ENCODE results near the gene WBP2NL.
A peak's percentile ranks its signal among the peaks of the same experiment; 100 is the strongest.
"Not testable (repeated sequence)": the region's sequence is repeated elsewhere in the genome, so short reads cannot be mapped to it uniquely, and the experiment has no call there.

Gene WBP2NL, protein sequence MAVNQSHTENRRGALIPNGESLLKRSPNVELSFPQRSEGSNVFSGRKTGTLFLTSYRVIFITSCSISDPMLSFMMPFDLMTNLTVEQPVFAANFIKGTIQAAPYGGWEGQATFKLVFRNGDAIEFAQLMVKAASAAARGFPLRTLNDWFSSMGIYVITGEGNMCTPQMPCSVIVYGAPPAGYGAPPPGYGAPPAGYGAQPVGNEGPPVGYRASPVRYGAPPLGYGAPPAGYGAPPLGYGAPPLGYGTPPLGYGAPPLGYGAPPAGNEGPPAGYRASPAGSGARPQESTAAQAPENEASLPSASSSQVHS

DNA sequence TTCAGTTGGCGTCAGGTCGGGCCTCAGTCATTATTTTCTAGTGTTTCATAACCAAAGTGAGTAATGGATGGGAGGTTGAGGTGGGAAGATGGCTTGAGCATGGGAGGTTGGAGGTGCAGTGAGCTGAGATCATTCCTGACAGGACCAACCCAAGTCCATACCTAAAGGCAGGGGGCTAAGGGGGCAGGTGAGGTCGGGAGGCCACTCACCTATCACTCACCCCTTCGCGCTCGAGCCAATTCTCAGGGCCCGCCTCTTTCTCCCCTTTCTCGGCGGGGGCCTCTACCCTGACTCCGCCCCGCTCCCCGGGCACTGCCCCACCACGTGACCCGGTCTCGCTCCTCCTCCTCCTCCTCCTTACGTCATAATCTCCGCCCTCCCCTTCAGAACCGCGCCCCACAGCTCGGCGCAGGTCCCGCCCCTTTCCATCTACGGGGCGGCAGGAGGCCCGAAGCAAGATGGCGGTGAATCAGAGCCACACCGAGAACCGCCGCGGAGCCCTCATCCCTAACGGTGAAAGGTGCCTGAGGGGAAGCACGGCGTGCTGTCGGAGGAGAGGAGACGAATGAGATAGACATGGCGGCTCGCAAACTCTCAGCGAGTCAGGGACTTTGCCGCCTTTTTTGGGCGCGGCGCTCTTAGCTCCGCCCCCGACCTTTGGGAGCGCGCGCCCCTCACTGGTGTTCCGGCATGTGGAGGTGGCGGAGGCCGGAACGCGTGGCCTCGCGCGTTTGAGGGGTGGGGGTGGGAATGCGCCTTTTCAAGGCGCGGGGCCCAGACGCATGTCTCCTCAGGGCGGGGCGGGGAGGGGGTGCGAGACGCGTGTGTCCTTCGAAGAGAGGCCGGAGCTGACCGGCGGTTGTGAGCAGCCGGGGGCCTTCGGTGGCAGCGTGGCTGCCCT, at the start of gene WBP2NL:
WBP2NL (plus strand) TSS at position 428 of the 901 bp plus-strand sequence; CDS start at position 459, 31 bp downstream.
- no peak for DNase-seq

DNA sequence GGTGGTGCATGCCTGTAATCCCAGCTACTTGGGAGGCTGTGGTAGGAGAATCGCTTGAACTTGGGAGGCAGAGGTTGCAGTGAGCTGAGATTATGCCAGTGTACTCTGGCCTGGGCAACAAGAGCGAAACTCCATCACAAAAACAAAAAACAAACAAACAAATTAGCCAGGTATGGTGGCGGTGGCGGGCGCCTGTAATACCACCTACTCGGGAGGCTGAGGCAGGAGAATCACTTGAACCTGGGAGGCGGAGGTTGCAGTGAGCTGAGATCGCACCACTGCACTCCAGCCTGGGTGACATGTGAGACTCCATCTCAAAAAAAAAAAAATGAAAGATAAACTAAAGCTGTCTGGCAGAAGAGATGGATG, 49.7 kb upstream of the WBP2NL start:
- not testable (repeated sequence) for DNase-seq

DNA sequence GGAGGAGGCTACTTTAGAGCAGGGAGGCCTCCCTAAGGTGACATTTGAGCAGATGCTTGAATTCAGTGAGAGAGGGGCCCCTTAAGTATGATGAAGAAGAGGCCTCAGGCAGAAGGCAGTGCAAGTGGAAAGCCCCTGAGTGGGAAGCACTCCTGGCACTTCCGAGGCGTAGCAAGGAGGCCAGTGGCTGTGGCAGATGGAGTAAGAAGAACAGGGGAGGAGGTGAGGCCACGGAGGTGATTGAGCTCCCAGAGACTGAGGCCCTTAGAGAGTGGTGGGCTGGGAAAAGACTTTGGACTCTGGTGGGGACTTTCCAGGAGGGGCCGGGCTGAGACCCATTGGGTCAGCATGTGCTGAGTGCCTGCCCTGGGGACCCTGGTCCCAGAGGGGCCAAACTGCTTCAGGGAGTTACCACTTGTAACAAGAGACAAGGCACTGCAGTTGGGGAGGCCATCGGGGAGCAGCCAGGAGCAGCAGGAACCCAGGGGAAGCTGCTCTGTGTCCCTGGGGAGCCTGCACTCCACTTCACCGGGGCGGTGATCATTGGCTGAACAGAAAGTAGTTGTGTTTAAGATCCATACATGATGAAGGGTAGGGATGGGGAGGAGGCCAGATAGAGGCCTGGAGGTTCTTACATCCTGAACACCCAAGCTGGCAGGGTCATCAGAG, 49.2 kb upstream of the WBP2NL start:
- no peak for DNase-seq

DNA sequence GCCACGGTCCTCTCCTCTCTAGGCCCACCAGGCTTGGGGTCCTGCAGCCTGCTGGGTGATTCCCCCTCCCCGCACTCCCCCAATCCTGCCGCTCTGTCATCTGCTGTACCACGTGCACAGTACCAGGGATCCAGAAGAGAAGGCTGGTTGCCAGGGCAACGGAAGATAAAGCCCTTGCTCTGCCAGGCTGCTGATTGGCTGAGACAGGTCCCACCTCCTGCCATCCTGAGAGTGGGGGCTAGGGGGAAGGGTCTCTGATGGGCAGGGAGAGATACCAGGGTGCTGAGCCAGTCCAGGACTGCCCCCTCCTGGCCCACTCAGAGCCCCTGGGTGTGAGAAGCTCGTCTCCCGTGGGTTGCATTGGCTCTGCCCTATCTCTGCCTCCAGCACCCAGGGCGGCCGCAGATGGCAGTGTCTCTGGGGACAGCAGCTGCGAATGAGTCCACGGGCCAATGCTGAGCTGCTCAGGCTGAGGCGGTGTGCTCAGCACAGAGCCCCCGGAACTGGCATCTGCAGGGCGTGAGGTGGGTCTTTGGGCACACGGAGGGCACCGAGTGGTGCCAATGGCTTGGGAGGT, 46.6 kb upstream of the WBP2NL start, which contains the start of gene SMIM45:
SMIM45 (plus strand) TSS at position 253 of the 577 bp plus-strand sequence.
- DNase-seq: no peak

DNA sequence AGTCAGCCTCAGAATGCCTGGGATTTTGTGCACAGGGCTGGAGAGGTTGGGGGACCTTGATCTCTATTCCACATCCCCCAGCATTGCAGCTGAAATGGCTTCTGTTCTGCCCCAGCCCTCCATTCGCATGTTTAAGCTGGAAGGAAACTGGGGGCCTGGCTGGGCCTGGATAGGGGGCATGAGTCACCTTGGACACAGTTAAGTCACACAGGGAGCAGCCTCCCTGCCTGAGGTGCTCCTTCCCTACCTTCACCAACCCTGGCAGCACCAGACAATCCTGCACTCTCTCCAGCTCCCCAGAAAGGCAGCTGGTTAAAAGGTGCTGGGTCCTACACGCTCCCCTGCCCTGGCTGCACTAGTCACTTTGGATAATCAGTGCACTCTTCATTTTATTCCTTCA, 45.9 kb upstream of the WBP2NL start:
- DNase-seq: no peak

DNA sequence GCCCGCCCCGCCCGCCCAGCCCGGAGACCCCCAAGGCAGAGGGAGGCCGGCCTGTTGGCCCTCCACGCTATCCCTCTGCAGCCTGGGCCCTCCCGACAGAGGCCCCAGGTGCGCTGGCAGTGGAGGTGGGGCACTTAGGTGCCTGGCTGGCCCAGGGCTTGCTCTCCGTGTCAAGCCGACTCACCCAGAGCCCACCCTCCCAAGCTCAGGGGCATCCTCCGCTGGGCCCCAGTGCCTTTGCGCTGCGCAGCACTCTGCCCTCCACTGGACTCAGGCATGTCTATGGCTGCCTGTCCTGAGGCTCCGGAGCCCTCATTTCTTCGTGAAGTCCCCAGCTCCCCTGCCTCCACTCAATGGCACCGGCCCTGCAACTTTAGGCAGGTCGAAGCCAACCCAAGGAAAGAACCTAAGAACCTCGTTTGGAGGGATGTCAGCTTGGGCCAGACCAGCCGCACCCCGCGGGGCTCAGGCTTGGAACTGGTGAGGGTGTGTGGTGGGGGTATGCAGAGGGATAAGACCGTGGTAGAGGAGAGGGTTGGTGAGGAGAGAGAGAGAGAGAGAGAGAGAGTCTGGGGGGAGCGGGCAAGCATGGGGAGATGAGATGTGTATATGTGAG, 40.5 kb upstream of the WBP2NL start:
- no peak for DNase-seq

DNA sequence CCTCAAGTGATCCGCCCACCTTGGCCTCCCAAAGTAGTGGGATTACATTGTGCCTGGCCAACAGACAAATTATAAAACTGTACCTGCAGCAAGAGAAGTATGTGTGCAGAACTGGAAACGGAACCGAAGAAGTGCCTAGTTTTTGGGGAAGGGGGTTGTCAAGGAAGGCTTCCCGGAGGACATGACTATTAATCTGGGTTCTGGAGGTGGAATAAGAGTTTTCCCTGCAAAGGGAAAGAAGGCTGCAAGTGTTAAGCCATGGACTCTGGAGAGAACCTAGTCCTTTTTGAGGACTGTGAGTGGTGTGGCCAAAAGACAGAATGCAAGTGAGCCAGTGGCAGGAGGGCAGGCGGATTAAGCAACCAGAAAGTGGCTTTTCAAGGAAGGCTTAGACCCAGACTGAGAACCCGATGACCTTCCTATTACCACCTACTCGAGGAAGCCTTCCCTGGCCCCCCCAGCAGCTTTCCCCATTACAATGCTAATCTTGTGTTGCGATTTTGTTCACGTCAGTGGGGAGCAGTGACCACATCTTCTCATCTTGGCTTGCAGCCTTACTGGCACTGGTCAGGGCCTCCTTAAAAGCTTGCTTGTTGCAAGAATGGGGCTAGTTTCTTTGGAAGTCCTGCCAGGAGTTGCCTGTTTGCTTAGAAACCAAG, 35.0 kb upstream of the WBP2NL start:
- DNase-seq: no peak

DNA sequence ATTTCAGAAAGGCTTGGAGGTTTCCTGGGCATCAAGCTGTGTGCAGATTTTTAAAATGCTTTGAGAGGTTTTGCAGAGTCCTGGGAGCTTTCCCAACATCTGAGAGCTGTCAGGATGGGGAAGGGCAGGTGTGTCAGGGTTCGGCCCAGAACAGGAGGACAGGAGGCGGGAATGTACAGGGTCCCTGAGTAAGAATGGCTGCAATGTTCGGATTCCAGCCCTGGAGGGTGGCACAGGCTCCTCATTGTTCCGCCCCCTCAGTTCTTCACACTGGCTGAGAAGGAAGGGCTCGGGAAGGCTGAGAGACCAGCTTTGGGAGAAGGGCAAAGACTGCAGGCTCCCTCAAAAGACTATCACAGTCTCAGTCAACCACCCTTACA, 34.5 kb upstream of the WBP2NL start:
- DNase-seq: no peak

DNA sequence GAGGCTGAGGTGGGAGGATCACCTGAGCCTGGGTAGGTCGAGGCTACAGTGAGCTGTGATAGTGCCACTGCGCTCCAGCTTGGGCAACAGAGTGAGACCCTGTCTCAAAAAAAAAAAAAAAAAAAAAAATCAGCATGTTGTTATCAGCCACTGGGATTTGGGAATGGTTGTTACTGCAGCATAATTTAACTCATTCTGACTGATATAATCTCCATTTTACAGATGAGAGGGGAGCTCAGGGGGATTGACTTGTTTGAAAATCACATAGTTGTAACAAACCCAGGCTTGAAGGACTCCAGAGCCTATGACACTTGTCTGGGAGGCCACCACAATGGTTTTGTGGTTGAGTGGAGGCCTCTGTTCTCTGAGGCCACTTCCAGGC, 32.4 kb upstream of the WBP2NL start:
- DNase-seq: no peak

DNA sequence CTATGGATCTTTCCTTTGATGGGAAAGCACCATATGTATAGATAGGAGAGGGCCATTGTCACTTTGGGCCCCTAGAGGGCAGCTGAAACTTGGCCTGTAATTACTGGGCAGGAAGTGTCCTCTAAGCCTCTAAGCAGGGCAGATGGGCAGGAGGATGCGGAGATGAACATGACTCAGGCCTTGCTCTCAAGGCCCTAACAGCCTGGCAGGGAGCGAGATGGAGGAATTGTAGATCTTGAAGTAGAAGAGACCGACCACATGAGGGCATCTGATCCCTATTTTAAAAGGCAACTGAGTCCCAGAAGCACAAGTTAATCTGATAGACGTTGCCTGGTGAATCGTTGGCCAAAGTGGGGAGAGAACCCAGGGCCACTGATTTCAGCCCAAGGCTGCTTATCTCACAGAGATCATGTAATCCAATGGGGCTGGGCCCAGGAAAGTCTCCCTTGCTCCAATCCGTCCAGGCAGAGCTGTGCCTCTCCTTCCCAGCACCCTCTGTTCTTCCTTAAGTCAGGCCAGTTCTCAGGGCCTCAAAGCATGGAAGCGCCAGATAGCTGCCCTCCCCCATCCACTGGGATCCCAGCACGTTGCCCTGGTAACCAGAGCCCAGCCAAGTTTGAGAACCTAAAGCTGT, 31.9 kb upstream of the WBP2NL start:
- no peak for DNase-seq

DNA sequence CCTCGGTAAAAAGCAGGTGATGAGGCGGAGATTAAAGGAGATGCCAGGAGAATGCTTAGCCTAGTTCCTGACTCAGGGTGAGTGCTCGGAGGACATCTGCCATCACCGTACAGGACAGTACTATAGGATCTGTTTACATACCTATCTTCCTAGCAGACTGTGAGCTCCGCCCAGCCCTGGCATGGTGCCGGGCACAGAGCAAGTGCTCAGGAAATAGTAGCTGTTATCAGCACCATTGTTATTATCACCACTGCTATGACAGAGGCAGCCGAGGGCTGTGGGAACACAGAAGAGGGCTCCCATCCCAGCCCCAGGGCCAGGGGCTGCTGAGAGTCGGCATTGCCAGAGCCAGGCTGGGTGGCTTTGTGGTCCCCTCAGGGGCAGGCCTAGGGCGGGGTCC, 30.0 kb upstream of the WBP2NL start:
- peak; percentile 32 for DNase-seq

DNA sequence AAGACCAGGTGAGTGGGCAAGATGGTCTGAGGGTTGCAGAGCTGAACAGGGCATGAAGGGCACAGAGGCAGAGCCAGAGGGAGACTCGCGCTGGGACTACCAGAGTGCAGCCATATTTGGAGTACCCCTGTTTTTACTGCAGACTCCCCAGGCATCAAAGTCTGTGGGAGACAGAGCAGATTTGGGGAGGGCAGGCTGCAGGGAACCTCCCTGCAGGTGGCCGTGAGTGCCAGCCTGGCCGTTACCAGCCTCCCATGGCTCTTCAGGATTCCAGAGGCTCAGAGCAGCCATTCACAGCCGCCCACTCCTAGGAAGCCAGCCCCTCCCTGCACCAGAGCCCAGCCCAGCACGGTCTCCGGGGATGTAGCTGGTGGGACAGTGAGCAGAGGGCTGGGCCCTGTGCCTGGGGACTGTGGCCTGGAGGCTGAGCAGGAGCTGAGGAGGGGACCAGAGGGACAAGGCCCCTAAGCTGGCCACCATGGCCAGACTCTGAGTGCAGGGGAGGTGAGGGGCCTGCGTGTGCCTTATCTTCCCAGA, 29.4 kb upstream of the WBP2NL start, which contains the start of gene SEPTIN3:
SEPTIN3 (plus strand) TSS at position 334 of the 537 bp plus-strand sequence. CDS start 2,050 bp downstream, outside the sequence.
- DNase-seq: no peak

DNA sequence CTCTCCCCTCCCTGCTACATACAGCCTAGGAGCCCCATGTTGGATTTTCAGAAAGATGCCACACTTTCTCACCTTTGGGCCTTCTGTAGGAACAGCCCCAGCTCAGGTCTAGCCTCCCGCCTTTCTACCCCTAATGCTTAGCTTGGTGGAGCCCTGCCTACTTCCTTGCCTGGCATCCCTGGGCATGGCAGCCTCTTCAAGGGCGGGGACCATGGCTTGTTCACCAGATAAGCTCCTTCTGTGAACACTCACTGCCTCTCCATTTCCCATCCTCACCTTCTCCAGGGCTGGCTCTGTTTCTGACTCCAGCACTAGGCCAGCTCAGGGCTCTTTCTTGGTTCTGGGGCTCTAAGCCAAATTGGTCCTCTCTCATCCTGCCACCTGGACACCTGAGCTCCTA, 28.0 kb upstream of the WBP2NL start:
- DNase-seq: no peak

DNA sequence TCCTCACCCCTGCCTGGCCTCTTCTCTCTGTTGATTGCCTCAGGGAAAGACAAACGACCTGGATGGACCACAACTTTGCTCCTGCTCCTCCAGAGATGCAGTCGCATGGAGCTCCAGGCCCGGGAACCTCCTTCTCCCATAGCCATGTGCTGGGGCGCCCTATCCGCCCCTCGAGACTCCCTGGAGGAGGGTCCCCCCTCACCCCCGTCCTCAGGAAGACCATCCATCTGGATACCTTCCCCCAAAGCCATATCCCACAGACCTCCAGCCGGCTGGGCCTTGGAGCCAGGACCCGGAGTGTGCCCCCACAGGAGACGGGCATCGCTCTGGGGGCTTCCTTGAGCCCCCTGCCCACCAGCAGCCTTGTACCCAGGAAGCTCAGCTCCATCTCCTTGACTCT, 27.2 kb upstream of the WBP2NL start:
- DNase-seq: no peak

DNA sequence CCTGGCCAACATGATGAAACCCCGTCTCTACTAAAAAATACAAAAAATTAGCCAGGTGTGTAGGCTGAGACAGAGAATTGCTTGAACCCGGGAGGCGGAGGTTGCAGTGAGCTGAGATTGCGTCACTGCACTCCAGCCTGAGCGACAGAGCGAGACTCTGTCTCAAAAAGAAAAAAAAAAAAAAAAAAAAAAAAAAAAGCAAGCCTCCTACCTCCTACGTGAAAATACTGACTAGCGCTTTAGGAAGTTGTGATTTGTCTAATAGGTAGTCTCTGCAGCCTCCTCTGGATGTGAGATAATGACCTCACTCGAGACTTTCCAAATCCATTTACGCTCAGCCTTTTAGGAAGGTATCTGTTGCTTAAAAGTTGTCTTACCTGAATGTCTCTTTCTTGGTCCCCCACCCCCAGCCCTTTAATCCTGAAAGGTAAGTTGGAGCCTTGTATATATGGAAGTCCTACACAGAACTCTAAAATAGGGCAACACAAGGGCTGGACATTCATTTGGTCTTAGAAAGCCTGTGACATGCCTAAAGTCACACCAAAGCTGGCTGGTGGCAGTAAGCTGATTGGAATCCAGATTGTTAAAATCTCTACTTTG, 23.8 kb upstream of the WBP2NL start:
- DNase-seq: no peak

DNA sequence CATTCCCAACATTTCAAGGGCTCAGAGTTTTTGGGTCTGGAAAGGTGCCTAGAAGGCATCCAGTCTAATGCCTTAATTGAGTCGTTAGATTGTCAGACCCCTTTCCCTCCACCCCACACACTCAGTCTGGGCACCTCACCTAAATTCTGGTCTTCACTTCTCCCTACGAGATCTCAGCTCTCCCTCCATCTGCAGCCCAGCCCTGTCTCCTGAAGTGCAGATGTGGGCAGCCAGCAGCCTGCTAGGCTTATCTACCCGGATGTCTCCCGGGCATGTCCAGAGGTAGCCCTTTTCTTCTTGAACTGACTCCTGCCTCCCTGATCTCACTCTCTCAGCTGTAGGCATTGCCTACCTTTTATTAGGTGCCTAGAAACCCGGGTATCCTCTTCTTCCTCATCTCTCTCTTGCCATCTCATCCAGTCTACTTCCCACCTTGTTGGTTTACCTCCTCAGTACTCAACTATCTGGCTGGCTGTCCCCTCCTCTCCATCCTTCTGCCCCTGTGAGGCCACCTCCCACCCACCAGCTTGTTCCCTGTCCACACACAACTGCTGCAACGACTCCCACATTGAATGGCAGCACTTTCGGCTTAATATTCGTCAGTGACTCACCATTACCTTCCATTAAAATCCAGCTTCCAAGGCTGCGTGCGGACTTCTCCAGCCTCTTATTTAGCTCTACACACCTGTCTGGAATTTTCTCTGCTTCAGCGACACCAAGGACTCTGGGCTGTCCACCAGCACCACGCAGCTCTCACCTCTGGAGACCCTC, 23.1 kb upstream of the WBP2NL start:
- no peak for DNase-seq

DNA sequence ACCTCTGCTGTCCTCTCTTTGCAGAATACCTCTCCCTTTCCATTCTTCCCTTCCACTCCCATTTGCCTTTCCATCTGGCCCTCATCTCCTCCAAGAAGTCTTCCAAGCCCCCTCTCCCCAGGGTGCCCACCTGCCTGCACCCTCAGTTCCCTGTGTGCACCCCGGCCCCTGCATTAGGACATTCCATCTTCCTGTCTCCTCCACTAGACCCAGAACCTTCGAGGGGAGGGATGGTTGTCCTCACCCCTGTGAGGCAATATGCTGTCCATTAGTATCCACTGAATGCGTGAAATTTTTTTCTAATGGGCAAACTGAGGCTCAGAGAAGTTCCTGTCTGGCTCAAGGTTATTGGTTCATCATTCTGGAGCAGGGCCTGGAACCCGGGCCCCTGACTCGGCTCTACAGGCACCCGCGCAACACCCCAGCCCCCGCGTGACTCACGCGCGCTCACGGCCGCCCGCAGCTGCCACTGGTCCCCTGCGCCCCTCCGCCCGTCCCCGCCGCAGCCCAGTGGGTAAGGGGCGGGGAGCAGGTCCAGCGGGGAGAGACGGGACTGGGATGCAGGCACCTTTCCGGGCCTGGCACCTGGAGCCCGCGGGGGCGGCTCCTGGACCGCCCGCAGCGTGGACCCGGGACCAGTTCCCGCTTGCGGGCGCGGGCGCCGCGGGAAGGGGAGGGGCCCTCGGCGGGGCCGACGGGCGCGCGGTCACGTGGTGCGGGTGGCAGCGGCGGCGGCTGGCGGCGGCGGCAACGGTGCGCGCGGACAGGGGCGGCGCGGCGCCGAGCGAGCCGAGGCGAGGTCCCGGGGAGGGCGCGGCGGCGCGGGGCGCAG, 22.3 kb upstream of the WBP2NL start:
- DNase-seq: no peak

DNA sequence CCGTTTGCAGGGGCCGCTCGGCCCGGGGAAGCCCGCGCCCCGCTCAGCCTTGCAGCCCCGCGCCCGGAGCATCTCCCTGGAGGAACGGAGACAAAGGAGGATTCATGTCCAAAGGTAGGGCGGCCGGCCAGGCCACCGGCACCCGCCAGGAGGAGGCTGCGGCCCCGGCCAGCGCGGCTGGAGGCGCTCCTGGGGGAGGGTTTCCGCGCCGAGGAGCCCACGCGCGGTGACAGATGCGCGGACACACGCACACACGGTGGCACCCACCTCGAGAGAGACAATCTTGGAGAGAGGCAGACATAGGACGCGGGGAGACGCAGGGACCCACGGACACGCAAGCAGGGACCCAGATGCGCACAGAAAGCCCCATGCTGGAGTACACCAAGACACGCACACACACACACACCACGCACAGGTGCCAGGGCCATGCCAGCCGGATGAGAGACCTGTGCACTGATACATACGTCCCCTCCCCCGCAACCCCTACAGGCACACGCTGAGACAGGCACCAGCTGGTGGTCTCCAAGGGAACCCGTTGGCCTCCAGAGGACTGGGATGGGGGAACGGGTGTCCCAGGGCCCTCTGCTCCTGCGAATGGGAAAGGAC, 21.5 kb upstream of the WBP2NL start:
- no peak for DNase-seq

DNA sequence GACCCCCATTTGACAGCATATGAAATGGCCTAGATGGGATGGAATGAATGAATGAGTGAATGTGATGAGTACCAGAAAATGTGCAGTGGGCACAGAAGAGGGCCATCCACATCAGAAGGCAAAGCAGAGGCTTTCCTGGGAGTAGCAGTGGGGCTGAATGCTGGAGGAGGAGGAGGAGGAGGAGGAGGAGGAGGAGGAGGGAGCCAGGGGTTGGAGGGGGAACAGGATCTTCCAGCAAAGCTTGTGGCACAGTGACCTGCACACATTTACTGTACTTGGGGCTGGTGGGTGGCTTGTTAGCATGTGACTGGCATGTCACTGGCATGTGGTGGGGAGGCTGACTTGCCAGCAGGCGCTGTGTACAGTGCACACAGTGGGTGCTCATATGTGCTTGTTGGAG, 19.9 kb upstream of the WBP2NL start:
- no peak for DNase-seq

All from NCI-H2029 treated with DMSO at 0.1 percent for 48 hours (cell line).